ENCODE measurements around the gene LRRC56. TPM values are rescaled to one million over a fixed set of nuclear protein-coding genes. Genes with fewer than 3 reads are reported as not detected.
A peak's percentile ranks its signal among the peaks of the same experiment; 100 is the strongest.

Gene LRRC56
- total RNA-seq, 2 experiments from 2014 or later: 1.9 to 2.2 TPM

DNA sequence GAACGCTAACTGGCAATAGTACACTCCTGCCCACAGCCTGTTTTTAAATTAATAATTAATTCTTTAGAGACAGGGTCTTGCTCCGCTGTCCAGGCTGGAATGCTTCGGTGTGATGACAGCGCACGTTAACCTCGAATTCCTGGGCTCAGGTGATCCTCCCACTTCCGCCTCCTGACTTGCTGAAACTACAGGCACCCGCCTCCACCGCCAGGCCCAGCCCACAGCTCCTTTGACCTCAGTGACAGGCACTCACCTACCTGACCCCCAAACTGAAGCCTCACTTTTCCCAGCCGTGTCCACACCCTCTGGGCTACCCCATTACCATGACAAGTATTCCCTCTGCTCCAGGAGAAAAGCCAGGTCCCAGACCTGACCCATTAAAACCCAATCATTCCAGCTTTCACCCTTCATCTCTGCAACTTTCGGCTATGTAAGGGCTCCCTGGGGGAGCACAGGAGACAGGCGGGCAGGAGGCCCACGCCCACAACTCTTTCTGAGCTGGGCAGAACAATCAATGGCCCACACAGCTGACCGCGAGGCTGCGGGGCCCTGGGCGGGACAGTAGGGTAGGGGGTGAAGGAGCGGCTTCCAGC lies 22.5 kb downstream of the LRRC56 start:
- Mint-ChIP-seq H3K4me1 (ENCODE audit: low read depth) (peaks cover 17% of the 10 kb centered on the region), H3K27me3 (ENCODE audit: low read depth) (peaks cover 14% of the 10 kb centered on the region), H3K36me3 (ENCODE audit: low read depth) (peaks cover 8% of the 10 kb centered on the region), H3K4me3 (peak overlapping the region; percentile 95), H3K27ac (peak overlapping the region; percentile 75), H3K9me3 (ENCODE audit: insufficient read depth) (no peaks in the 10 kb centered on the region)
- ChIA-PET CTCF (interaction anchor here (2.1 kb wide), 1 partner anchor 167 kb away, joined by 7 read pairs; no protein-coding TSS in a partner anchor), POLR2A (interaction anchor here (0.9 kb wide), 1 partner anchor 136 kb away, joined by 3 read pairs; no protein-coding TSS in a partner anchor)
- ATAC-seq (no peak), DNase-seq (no peak)

DNA sequence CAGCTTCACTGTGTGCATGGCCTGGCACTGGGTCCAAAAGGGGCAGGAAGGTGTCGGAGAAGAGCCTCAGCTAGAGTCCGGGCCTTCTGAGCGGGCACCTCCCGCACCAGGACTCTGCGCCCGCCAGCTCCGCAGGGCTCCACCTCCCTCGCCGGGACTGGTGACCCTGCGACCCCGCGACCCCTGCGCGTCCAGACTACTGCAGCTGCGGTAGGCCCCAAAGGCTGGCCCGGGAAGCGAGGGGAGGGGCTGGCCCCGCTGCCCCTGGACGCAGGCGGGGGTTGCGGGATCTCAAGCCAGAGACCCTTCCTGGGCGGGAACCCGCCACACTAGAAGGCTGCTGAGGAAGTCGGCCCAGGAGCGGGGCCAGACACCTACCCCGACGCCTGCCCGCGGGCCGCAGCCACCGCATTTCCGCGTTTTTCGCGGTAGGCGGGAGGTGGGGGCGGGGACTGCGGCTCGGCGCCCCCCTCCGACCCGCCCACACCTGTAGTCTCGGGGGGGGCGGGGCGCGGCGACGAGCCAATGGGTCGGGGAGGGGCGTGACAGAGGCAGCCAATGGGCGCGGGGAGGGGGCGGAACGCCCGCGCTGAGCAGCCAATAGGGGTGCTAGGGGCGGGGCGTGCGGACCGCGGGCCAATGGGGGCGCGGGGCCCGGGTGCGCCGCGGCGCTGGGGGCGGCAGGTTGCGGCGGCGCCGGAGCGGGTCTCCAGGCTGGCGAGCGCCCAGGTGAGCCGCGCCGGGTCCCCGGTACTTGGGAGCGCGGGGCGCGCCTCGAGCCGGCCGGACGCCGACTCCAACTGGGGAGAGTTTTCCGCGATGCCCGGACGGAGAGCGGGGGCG lies 23.2 kb downstream of the LRRC56 start, which contains the start of the genes LMNTD2 and RASSF7:
Gene LMNTD2, minus strand, starts transcription at position 434 of the 843 bp plus-strand sequence. Its CDS starts 22 bp downstream, at position 412.
Gene RASSF7, plus strand, starts transcription at position 666 of the 843 bp plus-strand sequence. CDS start 799 bp downstream, outside the sequence.
- POLR2A ChIA-PET: interaction anchor here (0.9 to 1.0 kb wide), 2 partner anchors 16 to 136 kb away, joined by 3 read pairs; partner anchors contain the start of gene PHRF1
- DNase-seq (peak; percentile 95), ATAC-seq (peak; percentile 91)
- peaks cover 17% of the 10 kb centered on the region for H3K4me1 Mint-ChIP-seq (ENCODE audit: low read depth)
- H3K27me3 Mint-ChIP-seq (ENCODE audit: low read depth): peaks cover 14% of the 10 kb centered on the region
- CTCF ChIA-PET: interaction anchor here (2.1 kb wide), 1 partner anchor 166 kb away, joined by 7 read pairs; no protein-coding TSS in a partner anchor
- H3K9me3 Mint-ChIP-seq (ENCODE audit: insufficient read depth): no peaks in the 10 kb centered on the region
- peak within 1 kb of the TSS; percentile 81 for H3K27ac Mint-ChIP-seq
- H3K36me3 Mint-ChIP-seq (ENCODE audit: low read depth): peaks cover 8% of the 10 kb centered on the region
- H3K4me3 Mint-ChIP-seq: peak within 1 kb of the TSS; percentile 95

DNA sequence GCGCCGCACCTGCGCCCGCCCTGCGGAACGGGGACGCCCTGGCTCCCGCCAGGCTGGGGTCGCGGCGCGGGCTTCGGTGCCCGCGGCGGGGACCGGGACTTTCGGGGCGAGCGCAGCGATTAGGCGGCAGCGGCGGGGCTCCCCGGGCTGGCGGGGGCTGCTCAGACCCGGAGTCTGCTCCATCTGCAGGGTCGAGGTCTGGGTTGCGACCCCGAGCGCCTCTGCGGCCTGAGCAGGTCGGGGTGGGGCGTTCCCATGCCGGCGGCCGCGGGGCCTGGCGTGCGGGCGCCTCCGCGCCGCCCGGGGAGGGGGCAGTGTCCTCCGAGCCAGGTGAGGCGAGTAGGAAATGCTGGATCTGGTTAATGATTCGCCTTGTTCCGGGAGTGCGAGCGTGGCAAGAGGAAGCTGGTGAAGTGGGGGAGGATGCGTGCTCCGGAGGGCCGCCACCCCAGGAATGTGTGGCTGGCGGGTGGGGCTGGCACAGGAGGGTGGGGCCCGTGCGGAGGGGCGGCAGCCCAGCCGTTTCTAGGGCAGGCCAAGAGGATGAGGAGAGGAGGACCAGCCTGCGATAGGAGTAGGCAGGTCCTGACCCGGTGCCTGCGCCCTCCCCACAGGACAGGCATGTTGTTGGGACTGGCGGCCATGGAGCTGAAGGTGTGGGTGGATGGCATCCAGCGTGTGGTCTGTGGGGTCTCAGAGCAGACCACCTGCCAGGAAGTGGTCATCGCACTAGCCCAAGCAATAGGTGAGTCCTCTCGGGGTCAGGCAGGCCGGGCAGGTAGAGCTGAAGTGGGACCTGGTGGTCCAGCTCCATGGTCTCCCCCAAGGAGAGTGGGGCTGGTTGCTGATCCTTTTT lies 24.0 kb downstream of the LRRC56 start:
- peak; percentile 57 for ATAC-seq
- DNase-seq: no peak
- Mint-ChIP-seq H3K27ac (peak overlapping the region; percentile 81), H3K4me3 (peak overlapping the region; percentile 95), H3K27me3 (ENCODE audit: low read depth) (peaks cover 11% of the 10 kb centered on the region), H3K9me3 (ENCODE audit: insufficient read depth) (no peaks in the 10 kb centered on the region), H3K36me3 (ENCODE audit: low read depth) (peaks cover 8% of the 10 kb centered on the region), H3K4me1 (ENCODE audit: low read depth) (peaks cover 16% of the 10 kb centered on the region)
- POLR2A ChIA-PET: interaction anchor here (1.0 kb wide), 2 partner anchors 15 to 55 kb away, joined by 3 read pairs; partner anchors contain the start of genes IRF7 and PHRF1
- CTCF ChIA-PET: no interaction called here

DNA sequence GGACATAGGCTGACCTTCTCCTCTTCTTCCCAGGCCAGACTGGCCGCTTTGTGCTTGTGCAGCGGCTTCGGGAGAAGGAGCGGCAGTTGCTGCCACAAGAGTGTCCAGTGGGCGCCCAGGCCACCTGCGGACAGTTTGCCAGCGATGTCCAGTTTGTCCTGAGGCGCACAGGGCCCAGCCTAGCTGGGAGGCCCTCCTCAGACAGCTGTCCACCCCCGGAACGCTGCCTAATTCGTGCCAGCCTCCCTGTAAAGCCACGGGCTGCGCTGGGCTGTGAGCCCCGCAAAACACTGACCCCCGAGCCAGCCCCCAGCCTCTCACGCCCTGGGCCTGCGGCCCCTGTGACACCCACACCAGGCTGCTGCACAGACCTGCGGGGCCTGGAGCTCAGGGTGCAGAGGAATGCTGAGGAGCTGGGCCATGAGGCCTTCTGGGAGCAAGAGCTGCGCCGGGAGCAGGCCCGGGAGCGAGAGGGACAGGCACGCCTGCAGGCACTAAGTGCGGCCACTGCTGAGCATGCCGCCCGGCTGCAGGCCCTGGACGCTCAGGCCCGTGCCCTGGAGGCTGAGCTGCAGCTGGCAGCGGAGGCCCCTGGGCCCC lies 24.8 kb downstream of the LRRC56 start:
- CTCF ChIA-PET: no interaction called here
- peaks cover 13% of the 10 kb centered on the region for H3K36me3 Mint-ChIP-seq (ENCODE audit: low read depth)
- H3K27ac Mint-ChIP-seq: no peak overlapping the region

DNA sequence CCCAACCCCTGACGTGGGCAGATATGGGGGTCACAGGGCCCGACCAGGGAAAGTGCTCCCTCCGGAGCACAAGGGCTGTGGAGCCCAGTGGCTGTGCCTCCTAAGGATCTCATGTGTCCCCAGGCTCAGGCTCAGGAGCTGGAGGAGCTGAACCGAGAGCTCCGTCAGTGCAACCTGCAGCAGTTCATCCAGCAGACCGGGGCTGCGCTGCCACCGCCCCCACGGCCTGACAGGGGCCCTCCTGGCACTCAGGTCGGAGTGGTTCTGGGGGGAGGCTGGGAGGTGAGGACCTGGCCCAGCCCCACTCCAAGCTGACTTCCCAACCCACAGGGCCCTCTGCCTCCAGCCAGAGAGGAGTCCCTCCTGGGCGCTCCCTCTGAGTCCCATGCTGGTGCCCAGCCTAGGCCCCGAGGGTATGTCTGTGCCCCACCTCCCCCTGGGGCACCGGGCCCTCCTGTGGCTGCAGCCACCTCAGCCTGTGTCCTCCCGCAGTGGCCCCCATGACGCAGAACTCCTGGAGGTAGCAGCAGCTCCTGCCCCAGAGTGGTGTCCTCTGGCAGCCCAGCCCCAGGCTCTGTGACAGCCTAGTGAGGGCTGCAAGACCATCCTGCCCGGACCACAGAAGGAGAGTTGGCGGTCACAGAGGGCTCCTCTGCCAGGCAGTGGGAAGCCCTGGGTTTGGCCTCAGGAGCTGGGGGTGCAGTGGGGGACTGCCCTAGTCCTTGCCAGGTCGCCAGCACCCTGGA lies 25.9 kb downstream of the LRRC56 start:
- Mint-ChIP-seq H3K36me3 (ENCODE audit: low read depth) (peaks cover 18% of the 10 kb centered on the region), H3K27me3 (ENCODE audit: low read depth) (peaks cover 3% of the 10 kb centered on the region), H3K4me3 (no peak overlapping the region), H3K27ac (peak overlapping the region; percentile 15), H3K4me1 (ENCODE audit: low read depth) (peaks cover 24% of the 10 kb centered on the region), H3K9me3 (ENCODE audit: insufficient read depth) (no peaks in the 10 kb centered on the region)
- POLR2A ChIA-PET: interaction anchor here (0.7 to 1.4 kb wide), 2 partner anchors 13 to 14 kb away, joined by 3 read pairs; partner anchors contain the start of gene PHRF1
- DNase-seq: no peak
- CTCF ChIA-PET: interaction anchor here (1.5 kb wide), 1 partner anchor 8 kb away, joined by 6 read pairs; no protein-coding TSS in a partner anchor
- no peak for ATAC-seq

More for the DNA sequence above, 24.8 kb downstream of the LRRC56 start:
- POLR2A ChIA-PET: interaction anchor here (1.0 to 1.4 kb wide), 3 partner anchors 14 to 54 kb away, joined by 3 read pairs; partner anchors contain the start of genes IRF7 and PHRF1
- Mint-ChIP-seq H3K4me3 (peak overlapping the region; percentile 95), H3K9me3 (ENCODE audit: insufficient read depth) (no peaks in the 10 kb centered on the region), H3K27me3 (ENCODE audit: low read depth) (peaks cover 7% of the 10 kb centered on the region), H3K4me1 (ENCODE audit: low read depth) (peaks cover 19% of the 10 kb centered on the region)
- no peak for ATAC-seq
- no peak for DNase-seq

DNA sequence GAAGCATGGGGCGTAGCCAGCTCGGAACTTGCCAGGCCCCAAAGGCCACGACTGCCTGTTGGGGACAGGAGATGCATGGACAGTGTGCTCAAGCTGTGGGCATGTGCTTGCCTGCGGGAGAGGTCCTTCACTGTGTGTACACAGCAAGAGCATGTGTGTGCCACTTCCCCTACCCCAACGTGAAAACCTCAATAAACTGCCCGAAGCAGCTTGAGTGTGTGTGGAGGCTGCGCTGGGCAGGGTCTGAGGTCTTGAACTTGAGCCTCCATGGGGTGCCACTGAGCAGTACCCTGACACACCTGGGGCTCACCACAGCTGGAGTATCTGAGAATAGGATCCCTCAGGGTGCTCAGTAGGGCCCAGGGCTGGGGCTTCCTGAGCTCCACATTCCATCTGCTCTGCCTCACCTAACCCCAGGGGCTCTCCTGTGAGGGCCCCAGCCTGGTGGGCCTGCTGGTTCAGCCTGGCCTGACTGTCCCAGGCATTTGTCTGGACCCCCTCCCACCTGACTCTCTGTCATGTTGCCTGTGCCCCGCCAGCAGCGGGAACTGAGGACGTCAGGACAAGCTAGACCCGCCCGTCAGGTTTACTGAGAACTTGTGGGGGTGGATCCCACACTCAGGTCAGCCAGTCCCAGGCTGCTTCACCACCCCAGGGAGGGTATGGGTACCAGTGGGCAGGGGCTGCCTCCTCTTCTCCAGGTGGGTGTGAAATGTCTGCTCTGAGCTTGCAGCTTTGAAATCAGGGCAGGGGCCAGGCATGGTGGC lies 26.7 kb downstream of the LRRC56 start:
- ATAC-seq: no peak
- CTCF ChIA-PET: interaction anchor here (1.5 kb wide), 1 partner anchor 9 kb away, joined by 6 read pairs; no protein-coding TSS in a partner anchor
- Mint-ChIP-seq H3K27me3 (ENCODE audit: low read depth) (peaks cover 3% of the 10 kb centered on the region), H3K4me1 (ENCODE audit: low read depth) (peaks cover 24% of the 10 kb centered on the region), H3K9me3 (ENCODE audit: insufficient read depth) (no peaks in the 10 kb centered on the region), H3K4me3 (no peak overlapping the region), H3K27ac (peak overlapping the region; percentile 15), H3K36me3 (ENCODE audit: low read depth) (peaks cover 18% of the 10 kb centered on the region)
- DNase-seq: no peak
- POLR2A ChIA-PET: interaction anchor here (0.7 to 3.5 kb wide), 3 partner anchors 12 to 13 kb away, joined by 3 to 17 read pairs (median 3); partner anchors contain the start of gene PHRF1

DNA sequence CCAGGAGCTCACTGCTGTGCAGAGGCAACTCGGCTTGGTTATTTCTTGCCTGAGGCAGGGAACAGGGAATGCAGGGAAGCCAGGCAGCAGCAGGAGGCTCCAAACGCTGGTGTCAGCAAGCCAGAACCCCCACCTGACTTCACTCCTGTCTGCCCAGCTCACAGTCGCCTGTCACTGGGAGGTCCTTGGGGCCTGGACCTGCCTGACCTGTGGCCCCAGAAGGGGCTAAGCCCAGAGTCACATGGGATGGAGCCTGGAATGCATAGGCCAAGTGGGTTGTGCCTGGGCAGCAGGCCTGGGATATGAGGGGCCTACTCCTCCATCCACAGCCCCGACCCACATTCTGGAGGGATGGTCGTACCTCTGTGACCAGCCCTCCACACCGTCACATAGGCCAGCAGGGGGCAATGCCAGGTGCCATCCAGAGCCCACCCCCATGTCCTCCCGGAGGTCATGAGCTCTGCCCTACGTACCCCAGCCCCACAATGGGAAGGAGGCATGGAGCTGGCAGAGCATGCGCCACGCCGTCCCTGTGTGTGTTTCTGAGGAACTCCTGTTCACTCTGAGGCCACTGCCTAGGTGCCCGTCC lies 28.7 kb downstream of the LRRC56 start:
- Mint-ChIP-seq H3K36me3 (ENCODE audit: low read depth) (peaks cover 18% of the 10 kb centered on the region), H3K27ac (no peak overlapping the region), H3K4me1 (ENCODE audit: low read depth) (peaks cover 23% of the 10 kb centered on the region), H3K27me3 (ENCODE audit: low read depth) (no peaks in the 10 kb centered on the region), H3K9me3 (ENCODE audit: insufficient read depth) (no peaks in the 10 kb centered on the region), H3K4me3 (peak overlapping the region; percentile 85)
- CTCF ChIA-PET: interaction anchor here (1.1 to 5.5 kb wide), 3 partner anchors 10 to 81 kb away, joined by 3 to 23 read pairs (median 4); no protein-coding TSS in a partner anchor
- ATAC-seq (no peak), DNase-seq (no peak)
- POLR2A ChIA-PET: interaction anchor here (1.4 to 3.5 kb wide), 3 partner anchors 10 to 160 kb away, joined by 3 to 17 read pairs (median 3); partner anchors contain the start of genes IRF7 and PHRF1

DNA sequence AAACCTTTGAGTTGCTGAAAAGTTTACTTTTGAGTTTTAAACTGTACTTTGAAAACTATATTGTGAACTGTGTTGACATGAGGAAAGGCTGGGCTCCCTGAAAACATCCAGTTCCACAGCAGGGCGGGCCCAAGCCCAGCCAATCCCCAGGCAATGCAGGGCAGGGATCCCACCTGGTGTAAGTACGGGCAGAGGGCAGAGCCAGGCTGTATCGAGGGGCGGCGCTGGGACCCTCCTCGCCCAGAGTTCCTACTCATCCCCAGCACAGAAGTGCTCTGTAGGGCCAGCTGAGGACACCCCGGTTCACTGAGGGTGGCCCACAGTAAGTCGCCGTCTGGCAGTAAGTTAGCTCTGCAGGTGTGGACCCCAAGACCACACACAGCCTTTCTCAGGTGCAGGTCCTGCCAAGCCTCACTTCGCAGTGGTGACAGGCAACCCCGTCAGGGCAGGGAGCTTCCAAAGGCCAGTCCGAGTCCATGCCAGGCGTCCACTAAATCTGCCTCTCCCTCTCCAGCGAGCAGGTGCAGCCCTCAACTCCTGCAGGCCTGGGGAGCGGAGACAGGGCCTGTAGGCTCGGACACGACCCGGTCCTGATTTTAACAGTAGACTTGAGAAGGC lies 29.8 kb downstream of the LRRC56 start:
- POLR2A ChIA-PET: interaction anchor here (1.4 to 3.5 kb wide), 2 partner anchors 9 to 49 kb away, joined by 3 to 17 read pairs; partner anchors contain the start of genes IRF7 and PHRF1
- peaks cover 15% of the 10 kb centered on the region for H3K36me3 Mint-ChIP-seq (ENCODE audit: low read depth)
- H3K27me3 Mint-ChIP-seq (ENCODE audit: low read depth): no peaks in the 10 kb centered on the region
- no peaks in the 10 kb centered on the region for H3K9me3 Mint-ChIP-seq (ENCODE audit: insufficient read depth)
- H3K27ac Mint-ChIP-seq: peak overlapping the region; percentile 82
- ATAC-seq (no peak), DNase-seq (no peak)
- peaks cover 17% of the 10 kb centered on the region for H3K4me1 Mint-ChIP-seq (ENCODE audit: low read depth)
- CTCF ChIA-PET: interaction anchor here (0.6 to 5.5 kb wide), 3 partner anchors 11 to 48 kb away, joined by 3 to 23 read pairs (median 4); no protein-coding TSS in a partner anchor
- H3K4me3 Mint-ChIP-seq: peak overlapping the region; percentile 85
